Peyer's patch (tissue), 4 donors: ENCODE data around the gene DNAJC17. TPM values are rescaled to one million over a fixed set of nuclear protein-coding genes. Genes with fewer than 3 reads are reported as not detected.

ENCODE experiments used
- DNase-seq, 3 donors: peaks; one replicate each; pipeline ENCODE4 v3.0.0-alpha.2; 2017 to 2019
- H3K27ac ChIP-seq, 4 donors: fragments of 200-600 bp; sonication (generic); one replicate each; pipeline ENCODE4 v1.5.1; 2016 to 2019
- H3K27me3 ChIP-seq, 2 donors: fragments of 200-600 bp; sonication (generic); one replicate each; pipeline ENCODE4 v1.5.1; 2019
- H3K36me3 ChIP-seq, 3 donors: fragments of 200-600 bp; sonication (generic); one replicate each; pipeline ENCODE4 v1.5.1; 2016 to 2019
- H3K4me1 ChIP-seq, 4 donors: fragments of 200-600 bp; sonication (generic); one replicate each; pipeline ENCODE4 v1.5.1; 2016 to 2019
- H3K4me3 ChIP-seq, 4 donors: fragments of 200-600 bp; sonication (generic); 1 replicate in 3 of 4; 2 replicates in 1 of 4; pipeline ENCODE4 v1.5.1; 2016 to 2019; ENCODE audit warnings: mild to moderate bottlenecking in 1 of 4
- H3K9me3 ChIP-seq, 4 donors: fragments of 200-600 bp; sonication (generic); one replicate each; pipeline ENCODE4 v1.5.1; 2016 to 2019; ENCODE audit warnings: mild to moderate bottlenecking in 1 of 4
- POLR2A ChIP-seq, 2 donors: fragments of 450-650 bp; IDR thresholded peaks; one replicate each; pipeline ENCODE4 v1.5.1; 2017; ENCODE audit warnings: antibody characterized with exemption in 2 of 2, mild to moderate bottlenecking in 2 of 2, moderate library complexity in 2 of 2
- total RNA-seq, 4 donors: library from RNA; depleted of rRNA; stranded (reverse); fragments of >200 nt; gene quantifications; one replicate each; pipeline ENCODE4 v1.1.0, GENCODE V29; 2016
- TF ChIP-seq, protein P1 (sequence below), 6 experiments: fragments of 450-650 bp in 4 of 6; fragments of 200-600 bp in 2 of 6; sonication (generic) in 1 of 6; IDR thresholded peaks; one replicate each; pipeline ENCODE4 v1.5.1; 2017 to 2019; ENCODE audit warnings: antibody characterized with exemption in 6 of 6, mild to moderate bottlenecking in 3 of 6, moderate library complexity in 1 of 6

Gene DNAJC17
- total RNA-seq, 4 donors from 2014 or later = 26.9 to 37.1 (median 32.9) TPM

DNA sequence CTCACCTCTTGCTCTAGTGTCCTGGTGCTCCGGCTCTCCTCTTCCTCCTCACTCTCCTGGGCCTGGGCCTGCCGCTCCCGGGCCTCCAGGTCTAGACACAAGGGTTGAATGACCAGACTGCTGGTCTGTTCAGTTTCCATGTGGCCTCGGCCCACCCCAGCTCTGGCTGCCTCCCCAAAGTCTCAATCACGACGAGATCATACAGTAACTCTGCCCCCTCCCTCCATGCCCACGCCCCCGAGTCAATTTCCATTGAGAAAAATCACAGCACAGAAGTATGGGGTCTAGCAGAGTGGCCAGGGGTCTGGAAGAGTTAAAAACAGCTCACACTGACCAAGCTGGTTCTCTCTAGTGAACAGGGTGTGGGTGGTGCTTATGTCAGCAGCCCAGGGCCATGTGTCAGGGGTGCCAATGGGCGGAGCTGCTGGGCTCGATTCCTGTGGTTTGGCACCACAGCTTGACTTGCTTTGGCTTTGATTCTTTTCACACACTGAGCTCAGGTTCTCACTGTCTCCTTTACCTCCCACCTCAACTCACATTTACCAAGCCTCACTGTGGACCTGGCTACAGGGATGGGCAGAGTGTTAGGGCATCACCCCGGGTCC, 30.6 kb downstream of the DNAJC17 start:
- DNase-seq = no peak
- no peaks in the 10 kb centered on the region for H3K9me3 ChIP-seq
- peaks cover 0 to 71% (median 0%) of the 10 kb centered on the region in 3 donors for H3K36me3 ChIP-seq
- no peak overlapping the region for H3K4me3 ChIP-seq
- TF ChIP-seq, protein P1, sequence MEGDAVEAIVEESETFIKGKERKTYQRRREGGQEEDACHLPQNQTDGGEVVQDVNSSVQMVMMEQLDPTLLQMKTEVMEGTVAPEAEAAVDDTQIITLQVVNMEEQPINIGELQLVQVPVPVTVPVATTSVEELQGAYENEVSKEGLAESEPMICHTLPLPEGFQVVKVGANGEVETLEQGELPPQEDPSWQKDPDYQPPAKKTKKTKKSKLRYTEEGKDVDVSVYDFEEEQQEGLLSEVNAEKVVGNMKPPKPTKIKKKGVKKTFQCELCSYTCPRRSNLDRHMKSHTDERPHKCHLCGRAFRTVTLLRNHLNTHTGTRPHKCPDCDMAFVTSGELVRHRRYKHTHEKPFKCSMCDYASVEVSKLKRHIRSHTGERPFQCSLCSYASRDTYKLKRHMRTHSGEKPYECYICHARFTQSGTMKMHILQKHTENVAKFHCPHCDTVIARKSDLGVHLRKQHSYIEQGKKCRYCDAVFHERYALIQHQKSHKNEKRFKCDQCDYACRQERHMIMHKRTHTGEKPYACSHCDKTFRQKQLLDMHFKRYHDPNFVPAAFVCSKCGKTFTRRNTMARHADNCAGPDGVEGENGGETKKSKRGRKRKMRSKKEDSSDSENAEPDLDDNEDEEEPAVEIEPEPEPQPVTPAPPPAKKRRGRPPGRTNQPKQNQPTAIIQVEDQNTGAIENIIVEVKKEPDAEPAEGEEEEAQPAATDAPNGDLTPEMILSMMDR (IDR thresholded peaks at IDR 0.05) = no peak
- no peak for TF ChIP-seq POLR2A (IDR thresholded peaks at IDR 0.05)
- H3K27ac ChIP-seq = no peak overlapping the region
- H3K4me1 ChIP-seq = no peaks in the 10 kb centered on the region
- H3K27me3 ChIP-seq = no peaks in the 10 kb centered on the region

- no peaks in the 10 kb centered on the region for H3K27me3 ChIP-seq
- DNase-seq = no peak
- TF ChIP-seq POLR2A (IDR thresholded peaks at IDR 0.05) = no peak
- no peak overlapping the region for H3K27ac ChIP-seq
- H3K4me3 ChIP-seq = no peak overlapping the region
- no peaks in the 10 kb centered on the region for H3K9me3 ChIP-seq
- H3K4me1 ChIP-seq = peaks cover 0 to under 1% (median 0%) of the 10 kb centered on the region in 4 donors
- H3K36me3 ChIP-seq = peaks cover 0 to 71% (median 0%) of the 10 kb centered on the region in 3 donors
These were observed 31.3 kb downstream of the DNAJC17 start for GRCh38 chr15:40775740-40776536.

- Histone ChIP-seq H3K36me3 (peaks cover 0 to 70% (median 0%) of the 10 kb centered on the region in 3 donors), H3K27ac (no peak overlapping the region), H3K4me1 (peaks cover 0 to 10% (median 6%) of the 10 kb centered on the region in 4 donors), H3K4me3 (no peak overlapping the region), H3K9me3 (no peaks in the 10 kb centered on the region), H3K27me3 (no peaks in the 10 kb centered on the region)
- no peak for TF ChIP-seq POLR2A (IDR thresholded peaks at IDR 0.05)
- TF ChIP-seq, protein P1 (IDR thresholded peaks at IDR 0.05) = no peak
- no peak for DNase-seq
These were observed 32.3 kb downstream of the DNAJC17 start for GRCh38 chr15:40775007-40775406.

GRCh38 chr15:40773902-40774301, 33.4 kb downstream of the DNAJC17 start:
- DNase-seq = no peak
- Histone ChIP-seq H3K27me3 (no peaks in the 10 kb centered on the region), H3K4me1 (peaks cover 0 to 21% (median 17%) of the 10 kb centered on the region in 4 donors), H3K9me3 (no peaks in the 10 kb centered on the region), H3K27ac (no peak overlapping the region), H3K4me3 (no peak overlapping the region), H3K36me3 (peaks cover 0 to 59% (median 0%) of the 10 kb centered on the region in 3 donors)
- no peak for TF ChIP-seq POLR2A (IDR thresholded peaks at IDR 0.05)
- TF ChIP-seq, protein P1 (IDR thresholded peaks at IDR 0.05) = no peak

DNA sequence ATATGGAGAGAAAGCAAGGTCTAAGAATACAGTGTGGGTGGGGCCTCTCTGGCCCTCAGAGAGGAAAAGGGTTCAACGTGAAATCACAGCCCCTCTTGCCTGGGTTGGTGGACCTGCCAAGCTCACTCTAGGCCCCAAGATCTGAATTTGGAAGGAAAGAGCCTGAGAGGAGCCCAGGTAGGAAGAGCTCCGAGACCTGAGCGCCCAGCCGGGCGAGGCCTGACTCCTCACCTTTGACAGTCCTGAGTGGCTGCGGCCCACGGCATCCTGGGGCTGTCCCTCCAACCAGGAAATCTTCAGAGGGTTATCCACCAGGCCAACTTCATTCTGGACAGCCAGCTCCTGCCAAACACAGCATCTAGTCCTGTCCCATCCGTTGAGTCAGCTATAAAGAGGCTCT, 33.8 kb downstream of the DNAJC17 start:
- no peak for DNase-seq
- no peak for TF ChIP-seq POLR2A (IDR thresholded peaks at IDR 0.05)
- TF ChIP-seq, protein P1 (IDR thresholded peaks at IDR 0.05) = no peak
- H3K27me3 ChIP-seq = no peaks in the 10 kb centered on the region
- H3K4me3 ChIP-seq = no peak overlapping the region
- H3K27ac ChIP-seq = no peak overlapping the region
- no peaks in the 10 kb centered on the region for H3K9me3 ChIP-seq
- peaks cover 0 to 25% (median 18%) of the 10 kb centered on the region in 4 donors for H3K4me1 ChIP-seq
- H3K36me3 ChIP-seq = peaks cover 0 to 55% (median 0%) of the 10 kb centered on the region in 3 donors

DNA sequence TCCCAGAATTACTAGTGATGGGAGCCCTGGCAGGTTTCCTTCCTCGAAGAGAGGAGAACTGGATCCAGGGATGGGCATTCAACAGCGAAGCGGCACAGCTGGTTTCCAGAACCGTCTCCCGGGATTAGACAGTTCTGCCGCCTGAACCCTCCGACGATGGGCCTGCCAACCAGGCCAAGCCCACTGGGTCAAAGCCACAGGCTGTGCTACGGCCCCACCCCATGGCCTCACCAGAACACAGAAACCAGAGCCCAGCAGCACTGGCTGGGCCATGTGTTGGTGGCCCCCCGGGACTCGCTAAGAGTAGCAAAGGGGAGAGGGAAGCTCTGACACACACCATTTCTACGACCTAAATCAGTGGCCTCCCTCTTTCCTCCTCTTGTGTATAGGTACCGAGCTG, 35.3 kb downstream of the DNAJC17 start:
- H3K9me3 ChIP-seq = no peaks in the 10 kb centered on the region
- no peak overlapping the region for H3K27ac ChIP-seq
- H3K4me1 ChIP-seq = peaks cover 0 to 40% (median 18%) of the 10 kb centered on the region in 4 donors
- no peak overlapping the region for H3K4me3 ChIP-seq
- DNase-seq = no peak
- H3K36me3 ChIP-seq = peaks cover 0 to 52% (median 0%) of the 10 kb centered on the region in 3 donors
- TF ChIP-seq, protein P1 (IDR thresholded peaks at IDR 0.05) = no peak
- TF ChIP-seq POLR2A (IDR thresholded peaks at IDR 0.05) = no peak
- no peaks in the 10 kb centered on the region for H3K27me3 ChIP-seq
